IPS-NIHi11 (cell line): ENCODE data around the gene CYBC1.
"Not testable (repeated sequence)": the region's sequence is repeated elsewhere in the genome, so short reads cannot be mapped to it uniquely, and the experiment has no call there.

Experiments
- DNase-seq: peaks from one replicate; pipeline ENCODE4 v3.0.0; 2012; ENCODE audit warnings: mixed read lengths, low spot score

Gene CYBC1

DNA sequence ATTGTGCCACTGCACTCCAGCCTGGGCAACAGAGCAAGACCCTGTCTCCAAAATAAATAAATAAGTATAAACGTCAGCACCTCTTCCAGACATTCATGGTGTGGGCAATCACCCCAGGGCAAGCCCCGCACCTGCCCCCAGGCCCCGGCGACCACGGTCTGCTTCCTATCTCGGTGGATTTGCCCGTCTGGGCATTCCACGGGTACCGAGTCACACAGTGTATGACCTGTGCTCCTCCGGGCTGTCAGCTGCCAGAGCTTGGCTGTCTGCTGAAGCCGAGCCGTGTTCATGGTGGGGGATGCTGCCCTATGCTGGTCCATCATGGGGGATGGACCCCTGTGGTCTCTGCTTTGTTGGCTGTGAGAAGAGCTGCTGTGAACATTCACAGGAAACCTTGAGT is 15.4 kb downstream of the CYBC1 start:
- no peak for DNase-seq

DNA sequence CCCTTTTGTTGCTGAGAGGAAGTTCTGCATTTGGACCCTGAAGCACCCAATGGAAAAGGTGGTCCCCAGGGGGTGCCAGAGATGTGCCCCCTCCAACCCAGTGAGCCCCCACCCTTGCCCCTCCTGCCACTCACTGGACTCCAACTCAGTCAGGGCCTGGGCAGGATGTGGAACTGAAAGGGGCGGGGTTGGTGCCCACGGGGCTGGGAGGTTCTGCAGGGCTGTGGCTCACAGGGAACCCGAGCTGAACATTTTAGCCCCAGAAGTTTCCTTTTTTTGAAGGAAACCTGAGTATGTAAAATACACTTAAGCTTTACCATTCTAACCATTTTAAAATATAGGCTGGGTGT is 16.4 kb downstream of the CYBC1 start:
- no peak for DNase-seq

DNA sequence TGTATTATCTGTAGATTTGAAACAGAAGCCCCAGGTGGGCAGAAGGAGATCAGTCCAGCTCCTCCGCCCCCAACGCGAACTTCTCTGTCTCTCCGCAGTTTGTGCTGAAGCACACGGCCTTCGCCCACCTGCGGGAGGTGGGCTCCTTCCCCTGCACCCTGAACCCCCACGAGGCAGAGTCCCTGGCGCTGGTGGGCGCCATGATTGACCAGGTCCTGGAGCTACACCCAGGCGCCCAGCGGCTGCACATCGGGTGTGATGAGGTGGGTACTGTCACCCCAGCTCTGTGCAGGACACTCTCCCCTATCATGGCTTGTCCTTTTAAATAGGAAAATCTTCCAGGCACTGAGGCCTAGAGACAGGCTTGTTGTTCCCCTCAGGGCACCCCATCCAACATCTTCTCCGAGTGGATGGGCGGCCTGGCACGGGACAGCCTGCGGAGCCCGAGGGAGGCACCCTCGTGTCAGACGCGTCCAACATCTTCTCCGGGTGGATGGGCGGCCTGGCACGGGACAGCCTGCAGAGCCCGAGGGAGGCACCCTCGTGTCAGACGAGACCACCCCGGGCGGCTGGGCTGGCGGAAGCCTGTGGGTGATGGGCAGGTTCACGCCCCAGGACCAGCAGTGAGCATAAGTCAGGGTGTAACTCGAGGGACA is 16.9 kb downstream of the CYBC1 start:
- DNase-seq: no peak

DNA sequence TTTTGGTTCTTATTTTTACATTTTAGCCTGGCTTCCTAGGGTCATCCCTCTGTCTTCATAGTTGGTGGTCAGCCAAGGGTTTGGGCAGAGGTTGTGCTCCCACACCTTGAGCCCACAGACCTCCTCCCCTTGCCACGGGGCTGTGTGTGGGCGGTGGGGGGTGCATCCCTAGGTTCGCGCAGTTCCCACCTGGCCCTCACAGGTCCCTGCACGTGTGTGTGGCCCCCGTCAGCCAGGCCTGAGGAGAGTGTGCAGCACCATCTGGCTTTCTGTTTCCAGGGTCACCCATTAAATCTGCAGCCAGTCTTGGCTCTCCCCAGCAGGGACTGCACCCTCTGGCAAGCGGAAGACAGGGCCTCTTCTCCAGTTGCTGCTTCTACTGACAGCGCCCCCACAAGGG is 18.5 kb downstream of the CYBC1 start:
- DNase-seq: no peak

DNA sequence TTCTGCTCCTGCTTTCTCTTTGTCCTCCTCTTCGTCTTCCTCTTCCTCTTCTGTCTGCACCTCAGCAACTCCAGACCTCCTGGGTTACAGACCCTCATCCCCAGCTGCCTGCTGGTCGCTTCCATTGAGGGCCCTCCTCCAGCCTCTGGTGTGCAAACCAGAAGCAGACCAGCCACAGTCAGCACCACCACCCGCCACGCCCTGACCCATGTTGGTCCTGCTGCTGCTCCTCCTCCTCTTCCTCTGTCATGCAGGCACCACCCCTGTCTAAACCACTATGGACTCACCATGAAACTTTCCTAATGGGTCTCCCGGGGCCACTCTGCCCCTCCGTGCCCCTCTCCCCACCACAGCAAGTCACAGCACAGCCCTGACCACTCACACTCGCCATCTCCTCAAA is 20.7 kb downstream of the CYBC1 start:
- DNase-seq: no peak

DNA sequence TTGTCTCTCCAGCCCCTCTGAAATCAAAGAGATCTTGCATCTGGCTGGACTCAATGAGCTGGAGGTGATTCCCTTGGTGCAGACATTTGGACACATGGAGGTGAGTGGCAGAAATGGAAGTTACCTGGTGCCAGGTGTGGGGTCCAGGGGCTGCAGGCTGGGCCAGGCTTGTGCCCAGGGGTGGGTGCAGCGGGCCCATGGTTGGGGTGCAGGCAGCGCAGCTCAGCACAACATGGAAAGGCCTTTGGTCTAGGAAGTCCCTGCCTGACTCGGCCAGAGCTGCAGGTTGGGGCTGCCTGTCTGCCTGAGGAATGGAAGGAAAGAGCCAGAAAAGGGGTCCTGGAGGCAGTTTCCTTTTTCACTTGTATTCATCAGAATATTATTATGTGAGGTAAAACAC is 22.0 kb downstream of the CYBC1 start:
- DNase-seq: no peak

DNA sequence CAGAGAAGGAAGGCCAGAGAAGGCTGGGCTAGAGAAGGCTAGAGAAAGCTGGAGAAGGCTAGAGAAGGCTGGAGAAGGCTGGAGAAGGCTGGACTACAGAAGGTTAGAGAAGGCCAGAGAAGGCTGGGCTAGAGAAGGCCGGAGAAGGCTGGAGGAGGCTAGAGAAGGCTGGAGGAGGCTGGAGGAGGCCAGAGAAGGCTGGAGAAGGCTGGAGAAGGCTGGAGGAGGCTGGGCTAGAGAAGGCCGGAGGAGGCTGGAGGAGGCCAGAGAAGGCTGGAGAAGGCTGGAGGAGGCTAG is 25.7 kb downstream of the CYBC1 start:
- DNase-seq: no peak

DNA sequence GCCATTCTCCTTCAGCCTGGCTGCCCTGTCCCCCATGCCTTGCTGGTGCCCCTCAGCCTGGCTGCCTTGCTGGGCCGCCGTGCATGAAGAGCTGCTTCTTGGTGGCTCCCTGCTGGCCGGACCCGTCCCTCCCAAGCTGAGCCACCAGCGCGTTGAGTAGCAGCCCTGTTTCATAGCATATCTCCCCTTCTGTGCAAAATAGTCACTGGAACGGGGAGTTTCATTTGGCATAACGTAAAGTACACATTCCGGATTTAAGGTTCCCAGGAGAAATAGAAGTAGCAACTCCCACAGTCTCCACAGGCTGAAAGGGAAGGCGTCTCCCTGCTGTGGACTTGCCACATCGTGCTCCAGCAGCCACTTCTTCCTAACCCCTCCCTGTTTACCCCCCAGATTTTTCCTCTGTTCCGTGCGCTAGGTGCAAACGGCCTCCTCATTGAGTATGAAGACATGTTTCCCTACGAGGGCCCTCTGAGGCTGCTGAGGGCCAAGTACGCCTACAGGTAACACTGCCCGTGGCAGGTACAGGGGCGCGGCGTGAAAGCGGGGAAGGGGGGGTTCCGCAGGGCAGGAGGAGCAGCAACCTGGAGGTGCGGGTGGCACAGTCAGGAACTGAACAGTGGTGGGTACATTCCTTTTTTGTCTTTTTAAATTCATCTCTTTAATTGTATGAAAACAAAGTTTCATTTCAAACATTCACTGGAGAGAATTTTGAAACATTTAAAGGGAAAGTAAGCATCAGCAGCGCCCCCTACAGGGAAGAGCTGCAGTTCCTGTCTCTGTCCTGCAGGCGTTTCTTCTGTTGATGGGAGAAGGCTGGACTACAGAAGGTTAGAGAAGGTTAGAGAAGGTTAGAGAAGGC is 26.3 kb downstream of the CYBC1 start:
- peak; percentile 71 for DNase-seq

DNA sequence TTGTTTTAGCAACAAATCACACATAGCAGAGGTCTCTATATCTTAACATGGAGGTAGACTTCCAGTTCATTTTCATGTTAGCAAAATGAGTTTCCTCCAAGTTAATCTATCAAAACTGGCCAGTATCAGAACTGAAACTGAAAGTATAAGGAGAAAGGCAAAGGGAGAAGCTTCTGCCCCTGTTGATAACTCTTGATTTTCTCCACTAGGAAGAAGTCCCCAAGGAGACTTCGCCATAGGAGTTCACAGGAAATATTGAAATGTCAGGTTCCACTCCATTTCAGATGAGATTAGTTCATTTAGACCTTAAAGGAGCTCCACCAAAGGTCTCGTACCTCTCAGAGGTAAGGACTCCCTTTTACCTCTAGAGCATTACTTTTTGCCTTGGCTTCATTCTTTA is 31.0 kb downstream of the CYBC1 start:
- DNase-seq: no peak

DNA sequence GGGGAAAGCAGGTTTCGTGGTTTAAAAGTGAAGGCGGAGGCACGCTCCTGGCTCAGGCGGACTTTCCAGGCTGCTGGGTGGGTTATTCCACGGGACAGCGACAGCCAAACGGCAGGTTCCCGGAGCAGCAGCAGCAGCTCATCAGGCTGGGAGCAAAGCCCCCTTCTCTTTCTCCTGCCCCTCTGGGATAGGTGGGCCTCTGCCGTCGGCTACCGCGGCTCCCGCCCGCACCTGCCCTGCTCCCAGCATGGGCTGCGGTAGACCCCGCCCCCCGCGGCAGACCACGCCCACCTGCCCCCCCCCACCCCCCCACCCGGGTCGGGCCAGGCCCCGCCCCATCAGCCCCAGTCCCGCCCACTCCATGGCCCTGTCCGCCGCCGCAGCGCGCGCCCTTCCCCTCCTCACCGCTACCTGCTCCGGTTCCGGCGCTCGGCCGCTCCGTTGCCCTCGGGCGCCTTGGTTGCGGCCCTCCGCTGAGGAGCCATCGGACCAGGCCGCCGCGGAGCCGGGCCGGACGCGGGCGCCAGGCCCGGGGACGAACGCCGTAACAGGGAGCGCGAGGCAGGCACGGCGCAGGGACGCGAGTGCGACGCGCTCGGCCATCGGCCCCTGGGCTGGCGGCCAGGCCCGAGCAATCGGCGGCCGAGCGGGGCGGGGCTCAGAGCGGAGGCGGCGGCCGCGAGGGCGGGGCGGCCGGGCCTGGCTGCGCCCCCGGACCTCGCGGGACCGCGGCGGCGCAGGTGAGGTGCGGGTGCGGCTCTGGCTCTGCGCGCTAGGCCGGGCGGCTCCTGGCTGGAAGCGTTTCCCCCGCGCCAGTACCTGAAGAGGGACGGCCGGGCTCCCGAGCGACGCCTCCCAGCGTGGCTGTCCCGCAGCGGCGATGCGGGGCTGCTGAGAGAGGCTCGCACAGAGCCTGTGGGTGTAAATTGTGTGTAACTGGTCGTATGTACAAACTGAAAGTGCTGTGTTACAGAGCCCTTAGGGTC is 32.3 kb downstream of the CYBC1 start, which contains the start of the genes HEXD and OGFOD3:
Gene HEXD, plus strand, starts transcription at position 347 of the 986 bp plus-strand sequence. CDS start 1,453 bp downstream, outside the sequence.
Gene OGFOD3, minus strand, starts transcription at position 586 of the 986 bp plus-strand sequence. Its CDS starts 101 bp downstream, at position 485.
- DNase-seq: peak; percentile 98

DNA sequence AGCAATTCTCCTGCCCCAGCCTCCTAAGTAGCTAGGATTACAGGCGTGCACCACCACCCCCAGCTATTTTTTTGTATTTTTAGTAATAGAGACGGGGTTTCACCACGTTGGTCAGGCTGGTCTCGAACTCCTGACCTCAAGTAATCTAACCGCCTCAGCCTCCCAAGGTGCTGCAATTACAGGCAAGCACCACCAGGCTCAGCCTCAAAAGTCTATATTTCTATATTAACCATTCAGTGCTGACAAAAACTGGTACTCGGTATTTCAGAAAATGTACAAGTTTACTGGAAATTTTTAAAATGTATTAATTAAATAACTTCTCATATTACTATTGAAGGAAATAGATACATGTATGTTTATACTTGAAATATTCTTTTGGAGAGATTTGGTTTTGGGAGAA is 33.8 kb downstream of the CYBC1 start:
- DNase-seq: no peak

DNA sequence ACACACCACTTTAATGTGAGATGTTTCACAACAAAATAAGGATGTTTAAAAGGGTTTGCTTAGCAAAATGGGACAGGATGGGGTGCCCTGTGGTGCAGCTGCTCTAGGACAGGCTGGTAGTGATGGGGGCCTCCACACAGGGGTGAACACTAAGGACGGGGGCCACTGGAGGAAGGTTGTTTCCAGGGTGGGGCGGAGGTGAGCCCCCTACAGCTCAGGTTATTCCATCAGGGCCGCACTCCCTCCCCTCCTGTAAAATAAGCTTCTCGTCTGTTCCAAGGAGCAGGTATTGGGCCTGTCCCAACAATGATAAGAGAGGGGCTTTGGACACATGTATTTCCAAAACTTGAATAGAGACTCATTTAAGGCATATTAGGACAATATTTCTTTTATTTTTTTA is 34.3 kb downstream of the CYBC1 start:
- no peak for DNase-seq

DNA sequence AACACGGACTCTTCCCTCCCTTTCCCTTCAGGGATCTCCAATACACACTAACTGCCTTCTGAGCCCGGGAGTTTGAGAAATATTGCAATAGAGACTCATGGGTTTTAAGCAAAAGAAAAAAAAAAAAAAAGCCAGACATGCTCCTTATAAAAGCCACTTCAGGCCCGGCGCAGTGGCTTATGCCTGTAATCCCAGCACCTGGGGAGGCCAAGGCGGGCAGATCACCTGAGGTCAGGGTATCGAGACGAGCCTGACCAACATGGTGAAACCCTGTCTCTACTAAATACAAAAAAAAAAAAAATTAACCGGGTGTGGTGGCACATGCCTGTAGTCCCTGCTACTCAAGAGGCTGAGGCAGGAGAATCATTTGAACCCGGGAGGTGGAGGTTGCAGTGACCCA is 34.8 kb downstream of the CYBC1 start:
- no peak for DNase-seq

DNA sequence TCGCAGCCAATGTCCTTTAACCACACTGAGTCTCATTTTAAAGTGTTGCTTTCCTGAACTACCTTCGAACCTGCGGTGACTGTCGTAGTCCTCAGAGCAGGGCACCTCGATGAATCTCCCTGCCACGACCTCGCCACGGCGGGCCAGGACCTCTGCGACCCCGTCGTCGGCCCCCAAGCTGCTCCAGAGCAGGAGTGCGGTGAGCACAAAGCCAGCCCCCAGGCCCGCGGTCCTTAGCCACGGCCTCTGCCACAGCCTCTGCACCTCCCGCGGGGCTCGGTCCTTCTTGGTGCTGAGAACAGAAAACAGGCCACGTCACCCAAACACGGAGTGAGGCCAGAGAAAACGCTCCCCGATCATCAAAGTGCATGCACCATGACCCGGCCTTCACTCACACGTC is 35.2 kb downstream of the CYBC1 start:
- DNase-seq: no peak

DNA sequence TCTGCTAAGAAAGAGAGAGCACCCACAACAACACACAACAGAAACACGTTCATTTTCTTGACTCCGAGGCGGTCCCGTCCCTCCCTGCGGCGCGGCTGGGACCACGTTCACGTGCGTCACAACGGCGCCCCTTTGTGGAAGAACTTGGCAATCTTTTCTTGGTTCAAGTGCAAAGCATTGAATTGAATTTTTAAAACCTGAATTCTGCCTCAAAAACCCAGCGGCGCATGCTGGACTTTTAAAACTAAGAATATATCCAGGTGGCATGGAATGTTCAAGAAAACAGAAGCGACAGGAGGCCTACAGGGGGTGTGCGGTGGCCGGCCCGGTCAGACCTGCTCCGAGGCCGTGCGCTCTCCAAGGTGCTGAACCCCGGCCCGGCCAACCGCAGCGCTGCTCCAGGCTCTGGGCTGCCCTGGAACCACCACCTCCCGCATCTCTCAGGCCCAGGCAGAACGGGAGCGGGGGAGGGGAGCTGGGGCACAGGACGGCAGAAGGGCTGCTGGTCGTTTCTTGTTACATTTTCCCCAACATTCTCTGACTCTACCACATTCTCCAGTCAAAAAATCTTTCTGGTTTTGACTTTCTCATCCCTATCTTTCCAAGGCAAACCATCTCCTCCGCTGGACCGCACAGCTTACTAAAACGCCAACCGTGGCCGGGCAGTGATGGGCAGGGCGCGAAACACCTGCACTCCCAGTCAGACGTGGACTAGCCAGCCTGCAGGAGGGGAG is 35.8 kb downstream of the CYBC1 start:
- peak; percentile 98 for DNase-seq

DNA sequence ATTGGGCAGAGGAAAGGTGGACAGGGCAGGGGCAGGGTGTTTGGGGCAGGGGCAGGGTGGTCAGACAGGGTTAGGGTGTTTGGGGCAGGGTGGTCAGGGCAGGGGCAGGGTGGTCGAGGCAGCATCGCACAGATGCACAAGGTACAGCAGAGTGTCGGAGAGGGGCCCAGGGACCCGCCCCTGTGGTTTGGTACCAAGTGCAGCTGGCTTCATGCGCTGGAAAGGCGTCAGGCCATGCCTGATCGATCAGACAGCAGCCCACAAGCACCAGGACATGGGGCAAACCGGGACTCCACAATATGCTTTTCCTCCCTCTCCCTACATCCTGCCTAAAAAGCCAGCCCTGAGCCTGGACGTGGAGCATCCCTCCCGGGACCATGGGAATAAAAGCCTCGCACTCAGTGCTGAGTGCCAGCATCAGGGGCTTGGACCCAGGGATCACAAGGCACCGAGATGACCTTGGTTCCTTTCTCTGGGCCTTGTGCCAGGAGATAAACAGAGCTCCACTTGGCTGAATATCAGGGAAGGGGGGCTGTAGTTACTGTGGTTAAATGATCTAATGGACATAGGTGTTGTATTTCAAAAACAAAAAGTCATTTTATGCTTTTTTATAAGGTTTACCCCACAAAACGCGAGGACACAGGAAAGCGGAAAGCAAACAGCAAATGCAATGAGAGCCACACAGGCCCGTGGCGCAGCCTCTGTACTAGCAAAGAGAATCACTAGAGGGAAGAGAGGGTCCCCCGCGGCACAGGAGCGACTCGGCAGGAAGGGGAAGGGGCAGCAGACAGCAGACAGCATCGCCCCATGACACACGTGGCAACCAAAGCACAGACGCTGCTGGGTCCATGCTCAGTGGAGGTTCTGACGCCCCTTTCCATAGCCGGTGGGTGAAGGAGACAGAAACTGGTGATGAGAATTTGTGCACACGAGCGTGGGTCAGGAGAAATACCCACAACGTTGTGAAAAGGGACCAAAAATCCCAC is 37.7 kb downstream of the CYBC1 start:
- DNase-seq: no peak

DNA sequence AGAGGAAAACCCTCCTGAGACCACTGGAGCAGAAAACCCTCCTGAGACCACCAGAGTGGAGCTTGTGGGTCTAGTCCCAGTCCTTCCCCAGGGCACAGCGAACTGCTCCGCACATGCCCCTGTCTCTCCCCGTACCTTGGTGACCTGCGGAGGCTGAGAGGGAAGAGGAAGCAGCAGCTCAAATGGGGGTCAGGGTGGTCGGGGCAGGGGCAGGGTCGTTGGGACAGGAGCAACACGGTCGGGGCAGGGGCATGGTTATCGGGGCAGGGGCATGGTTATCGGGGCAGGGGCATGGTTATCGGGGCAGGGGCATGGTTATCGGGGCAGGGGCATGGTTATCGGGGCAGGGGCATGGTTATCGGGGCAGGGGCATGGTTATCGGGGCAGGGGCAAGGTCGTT is 38.5 kb downstream of the CYBC1 start:
- not testable (repeated sequence) for DNase-seq

DNA sequence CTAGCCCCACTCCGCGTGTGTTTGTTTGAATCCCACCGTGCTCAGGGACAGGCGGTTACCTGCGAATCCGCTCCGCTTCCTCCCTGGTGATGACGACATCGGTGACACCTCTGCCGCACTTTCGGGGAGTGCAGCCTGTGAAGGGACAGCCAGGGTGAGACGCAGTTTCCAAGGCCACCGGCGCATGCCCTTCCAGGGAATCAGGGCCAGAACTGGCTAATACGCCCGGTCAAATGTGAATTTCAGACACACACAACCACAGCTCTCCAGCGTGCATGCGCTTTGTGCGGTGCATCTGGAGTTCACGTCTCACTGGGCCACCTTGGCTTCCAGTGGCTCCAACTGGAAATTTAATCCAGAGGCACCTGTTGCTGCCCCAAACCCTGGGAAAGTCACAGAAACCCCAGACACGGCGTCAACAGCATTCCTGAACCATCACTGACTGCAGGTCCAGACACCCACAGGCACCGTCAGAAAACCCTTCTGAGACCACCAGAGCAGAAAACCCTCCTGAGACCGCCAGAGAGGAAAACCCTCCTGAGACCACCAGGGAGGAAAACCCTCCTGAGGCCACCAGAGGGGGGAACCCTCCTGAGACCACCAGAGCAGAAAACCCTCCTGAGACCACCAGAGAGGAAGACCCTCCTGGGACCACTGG is 39.0 kb downstream of the CYBC1 start:
- no peak for DNase-seq

DNA sequence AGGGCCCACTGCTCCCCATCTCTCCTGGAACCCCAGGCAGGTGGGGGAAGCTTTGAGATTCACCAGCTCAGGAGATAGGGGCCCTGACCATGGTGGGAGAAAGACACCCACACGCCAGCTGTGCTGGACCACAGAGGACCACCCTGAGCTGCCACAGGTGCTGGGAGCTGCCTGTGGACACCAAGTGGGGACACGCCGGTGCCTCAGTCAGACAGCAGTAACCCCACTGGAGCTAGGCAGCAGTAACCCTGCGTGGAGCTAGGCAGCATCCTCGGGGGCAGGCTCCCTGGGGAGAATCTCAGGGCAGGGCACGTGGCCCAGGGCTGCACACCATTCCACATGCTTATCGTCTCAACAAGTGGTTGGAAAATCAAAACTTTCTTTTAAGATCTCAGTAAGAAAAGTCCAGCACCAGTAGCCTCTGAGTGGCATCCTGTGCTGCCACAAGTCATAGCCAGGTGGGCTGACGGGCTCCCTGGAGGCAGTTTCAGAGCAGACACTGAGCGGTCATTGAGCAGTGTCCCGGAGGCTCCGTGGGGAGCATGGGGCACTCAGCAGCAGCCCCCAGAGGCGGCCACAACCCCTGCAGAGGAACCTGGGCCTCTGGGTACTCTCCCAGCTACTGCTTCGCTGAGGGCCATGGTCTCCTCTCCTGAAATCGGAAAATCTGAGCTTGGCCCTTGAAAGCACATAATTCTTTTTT is 40.4 kb downstream of the CYBC1 start:
- no peak for DNase-seq
